NCI-H1417 (cell line): ENCODE results near the gene ARFGAP3.

Experiments used
- DNase-seq, 3 experiments: peaks; one replicate each; lab custom pipeline; 2025; lab: John Stamatoyannopoulos, UW

Gene ARFGAP3

DNA sequence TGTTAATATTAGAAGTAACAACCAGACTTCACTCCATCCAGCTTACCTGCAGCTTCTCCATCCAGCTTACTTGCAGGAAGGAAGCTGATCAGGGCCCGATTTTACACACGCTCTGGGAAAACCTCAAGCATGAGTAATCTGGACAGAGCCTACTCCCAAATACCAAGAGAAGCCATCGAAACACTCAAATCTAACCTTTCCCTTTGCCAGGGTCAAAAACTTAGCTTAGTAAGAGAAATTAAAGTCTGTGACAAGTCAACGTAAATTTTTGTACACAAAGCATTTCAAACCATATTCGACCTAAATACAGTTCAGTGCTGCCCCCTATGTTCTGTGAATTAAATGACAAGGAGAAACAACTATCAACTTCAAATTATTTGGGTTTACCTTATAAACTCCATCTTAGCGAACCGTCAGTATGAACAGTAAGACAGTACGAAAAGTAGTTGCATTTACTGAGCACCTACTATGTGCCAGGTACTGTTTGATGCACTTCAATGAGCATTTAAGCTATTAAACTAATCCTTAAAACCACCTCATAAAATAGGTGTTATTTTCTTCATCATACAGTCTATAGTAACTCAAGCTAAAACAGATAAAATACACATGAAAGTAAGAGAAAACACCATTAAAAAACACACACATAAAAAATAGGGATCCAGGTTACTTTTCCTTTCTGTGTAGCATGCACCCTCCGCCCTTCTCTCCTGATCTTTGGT, 36.9 kb downstream of the ARFGAP3 start:
- DNase-seq = peak in 2 of 3 experiments; percentile 24 to 55

DNA sequence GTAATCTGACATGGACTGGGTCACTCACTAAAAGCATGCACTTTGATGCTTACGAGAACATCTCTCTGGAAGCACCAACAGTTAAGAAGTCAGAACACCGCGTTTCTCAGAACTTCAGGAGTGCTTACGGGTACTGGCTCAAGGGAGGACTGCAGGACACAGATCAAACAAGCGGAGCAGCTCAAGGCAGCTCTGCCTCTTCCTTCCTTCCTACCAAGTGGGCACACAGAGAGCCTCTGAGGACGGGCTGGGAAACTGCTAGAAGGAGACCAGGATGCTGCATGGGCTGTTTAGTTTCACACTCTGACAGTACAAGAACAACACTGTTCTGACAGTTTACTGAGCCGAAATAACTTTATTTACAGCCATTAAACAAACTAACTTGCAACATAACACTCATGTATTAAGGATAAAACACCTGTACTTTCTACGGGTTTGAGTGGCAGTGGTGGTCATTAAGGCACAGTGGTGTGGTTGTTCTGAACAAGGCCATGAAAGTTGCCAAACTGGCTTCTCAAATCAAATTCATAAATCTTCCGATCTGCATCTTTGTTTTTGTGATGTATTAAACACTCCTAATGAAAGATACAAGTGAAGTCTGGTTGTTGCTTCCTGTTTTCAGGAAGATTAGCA, 37.5 kb downstream of the ARFGAP3 start:
- DNase-seq = peak in 1 of 3 experiments; percentile 41

DNA sequence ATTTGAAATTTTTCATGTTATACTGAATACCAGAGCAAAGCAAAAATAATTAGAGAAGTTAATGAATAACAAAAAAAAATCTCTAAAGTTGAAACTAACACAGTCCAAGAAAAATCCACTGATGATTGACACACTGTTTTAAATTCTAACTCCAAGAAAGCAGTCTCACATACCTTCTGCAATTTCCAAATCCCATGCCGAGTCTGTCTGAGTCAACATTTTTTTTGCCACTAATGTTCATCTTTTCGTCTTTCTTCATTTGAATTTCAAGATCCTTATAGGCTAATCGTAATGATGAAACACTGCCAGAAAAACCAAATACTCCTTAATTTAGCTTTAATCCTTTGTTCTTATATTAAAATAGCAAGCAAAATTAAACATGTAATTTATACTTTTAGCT, 39.5 kb downstream of the ARFGAP3 start:
- DNase-seq = no peak

DNA sequence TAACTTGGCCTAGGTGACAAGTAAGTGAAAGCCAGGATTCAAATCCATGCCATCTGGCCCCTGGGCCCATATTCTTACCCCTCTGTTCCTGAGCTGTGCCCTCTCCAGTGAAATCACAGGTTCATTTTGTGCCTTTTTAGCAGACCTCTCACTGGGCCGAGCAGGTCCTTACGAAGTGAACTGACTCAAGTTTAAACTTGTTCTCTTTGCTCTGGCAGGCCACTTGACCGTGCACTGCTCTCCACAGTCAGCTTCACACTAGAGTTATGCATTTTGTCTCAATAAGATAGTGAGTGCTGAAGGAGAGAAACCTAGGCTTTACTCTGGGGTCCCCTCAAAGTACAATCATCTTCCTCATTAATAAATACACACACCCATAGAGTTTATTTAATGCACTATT, 40.7 kb downstream of the ARFGAP3 start:
- DNase-seq = peak in 1 of 3 experiments; percentile 1

DNA sequence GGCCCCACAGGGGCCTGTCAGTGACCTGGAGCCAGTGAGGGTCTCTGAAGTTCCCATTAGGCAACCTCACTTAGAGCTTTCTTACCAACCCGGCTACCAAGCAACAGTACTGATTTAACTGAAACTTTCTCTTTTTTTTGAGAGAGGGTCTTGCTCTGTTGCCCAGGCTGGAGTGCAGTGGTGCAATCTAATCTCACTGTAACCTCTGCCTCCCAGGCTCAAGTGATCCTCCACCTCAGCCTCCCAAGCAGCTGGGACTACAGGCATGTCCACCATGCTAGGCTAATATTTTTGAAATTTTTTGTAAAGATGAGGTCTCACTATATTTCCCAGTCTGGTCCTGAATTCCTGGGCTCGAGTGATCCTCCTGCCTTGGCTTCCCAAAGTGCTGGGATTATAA, 42.5 kb downstream of the ARFGAP3 start:
- no peak for DNase-seq

DNA sequence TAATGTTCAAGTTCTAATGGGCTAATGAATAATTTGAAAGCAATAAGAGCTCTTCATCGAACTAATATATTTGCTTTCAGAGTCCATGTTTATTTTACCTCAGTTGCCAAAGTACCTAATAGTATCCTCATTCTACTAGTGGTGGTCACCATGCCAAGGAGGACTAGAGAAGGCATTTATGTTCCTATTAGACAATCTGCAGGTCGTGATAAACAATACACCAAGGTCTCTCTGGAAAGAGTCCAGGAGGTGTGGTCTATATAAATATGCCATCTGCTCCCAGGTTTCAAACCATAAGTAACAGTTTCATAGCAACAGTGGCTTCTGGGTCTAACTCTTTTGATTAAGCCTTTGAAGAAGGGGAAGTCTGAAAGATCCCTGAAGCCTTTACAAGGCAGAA, 42.9 kb downstream of the ARFGAP3 start:
- peak in 1 of 3 experiments; percentile 71 for DNase-seq

DNA sequence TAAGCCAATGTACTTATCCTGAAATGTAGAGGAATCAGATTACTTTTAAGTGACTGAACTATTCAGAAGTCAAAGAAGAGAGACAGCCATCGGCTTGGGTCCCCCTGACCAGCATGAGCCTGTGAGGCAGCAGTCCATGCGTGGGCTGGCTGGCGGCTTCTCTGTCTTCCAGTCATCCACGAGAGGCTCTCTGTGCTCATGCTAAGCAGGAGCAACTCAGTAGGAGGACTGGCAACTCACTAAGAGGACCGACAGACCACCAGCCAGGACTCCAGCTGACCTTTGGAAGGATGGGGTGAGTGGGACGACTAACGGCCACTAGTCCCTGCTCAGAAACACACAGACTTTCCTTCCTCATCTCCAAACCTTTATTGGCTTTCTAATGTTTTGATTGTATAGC, 43.6 kb downstream of the ARFGAP3 start:
- no peak for DNase-seq

DNA sequence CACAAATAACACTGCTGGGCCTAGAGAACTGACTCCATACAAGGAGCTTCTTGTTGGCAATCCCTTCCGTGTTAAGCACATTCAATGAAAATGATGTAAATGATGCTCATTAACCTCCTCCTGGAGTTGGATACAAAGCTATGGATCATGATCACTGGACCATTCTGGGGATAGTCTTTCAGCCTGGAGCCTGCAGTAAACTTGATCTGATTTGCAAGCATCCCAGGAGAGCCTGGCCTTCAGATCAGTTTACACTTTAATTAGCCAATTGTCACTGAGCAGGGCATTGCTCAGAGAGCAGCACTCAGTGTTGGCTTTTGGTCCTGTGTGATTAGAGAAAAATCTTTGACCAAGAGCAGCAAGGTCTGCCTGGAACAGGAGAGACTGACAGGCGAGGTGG, 45.6 kb downstream of the ARFGAP3 start:
- peak in 1 of 3 experiments; percentile 56 for DNase-seq

DNA sequence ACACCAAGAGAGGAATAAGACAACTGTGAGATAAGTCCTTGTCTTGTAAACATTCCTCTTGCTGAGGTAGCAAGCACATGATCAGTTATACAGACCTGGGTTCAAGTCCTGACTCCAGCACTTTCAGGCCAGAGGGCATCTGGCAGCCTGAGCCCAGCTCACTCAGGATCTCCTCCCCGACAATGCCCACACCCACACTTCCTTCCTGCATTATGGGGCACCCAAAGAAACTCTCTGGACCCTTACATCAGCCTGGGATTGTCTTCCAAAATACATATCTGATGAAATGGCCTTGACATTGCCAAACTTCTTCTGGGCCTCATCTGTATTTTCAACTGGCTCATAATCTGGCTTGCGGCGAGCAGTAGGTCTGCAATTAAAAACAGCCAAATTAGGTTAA, 48.6 kb downstream of the ARFGAP3 start:
- DNase-seq = no peak

DNA sequence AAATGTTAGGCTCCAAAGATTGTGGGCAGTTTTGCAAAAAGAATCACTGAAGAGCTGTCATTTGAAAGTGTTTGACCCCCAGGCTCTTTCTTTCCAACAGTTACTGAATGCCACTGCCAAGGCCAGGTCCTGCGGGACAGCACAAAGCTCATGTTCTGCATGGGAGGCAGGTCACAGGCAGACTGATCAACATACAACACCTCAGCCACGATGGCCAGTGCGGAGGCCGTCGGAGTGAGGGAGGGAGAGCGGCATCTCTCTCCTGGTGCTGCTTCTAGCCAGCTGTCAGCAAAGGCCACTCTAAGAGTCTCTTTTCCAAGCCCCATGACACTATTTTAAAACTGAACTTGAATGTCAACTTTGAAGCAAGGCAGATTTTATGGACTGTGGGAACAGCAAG, 49.9 kb downstream of the ARFGAP3 start:
- DNase-seq = no peak

DNA sequence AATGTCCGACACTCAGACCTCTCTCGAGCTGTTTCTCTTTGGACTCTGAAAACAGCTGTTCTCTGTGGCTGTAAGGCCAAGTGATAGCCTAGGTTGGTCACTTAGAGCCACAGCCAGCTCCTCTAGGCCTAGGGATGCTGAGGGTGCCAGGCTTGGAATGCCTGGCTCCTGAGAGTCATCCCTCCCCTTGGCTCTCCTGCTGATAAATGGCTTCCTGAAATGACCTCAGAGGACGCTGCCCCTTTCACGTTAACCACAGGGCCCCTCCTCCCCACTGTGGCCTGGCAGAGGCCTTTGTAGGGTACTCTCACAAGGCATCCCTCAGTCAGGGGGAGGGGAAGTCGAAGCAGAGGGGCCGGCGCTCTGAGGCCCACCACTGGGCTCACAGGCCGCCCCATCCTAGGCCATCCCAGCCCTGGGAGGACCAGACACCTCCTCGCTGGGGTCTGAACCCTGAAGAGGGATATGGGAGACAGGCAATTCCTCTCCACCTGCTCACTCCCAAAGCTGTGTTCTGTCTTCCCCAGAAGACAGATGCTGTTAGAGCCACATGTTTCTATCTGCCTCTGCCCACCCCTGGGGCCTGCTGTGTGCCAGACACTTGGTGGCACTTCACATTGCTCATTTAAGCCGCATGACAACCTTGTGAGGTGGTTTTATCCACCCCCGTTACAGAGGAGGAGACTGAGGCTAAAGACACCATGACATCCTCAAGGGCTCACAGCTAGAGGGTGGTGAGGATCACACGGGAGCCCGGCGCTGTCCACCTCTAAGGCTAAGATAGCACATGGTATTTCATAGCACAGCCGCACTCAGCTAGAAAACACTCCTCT, 50.9 kb downstream of the ARFGAP3 start:
- peak in 1 of 3 experiments; percentile 60 for DNase-seq

DNA sequence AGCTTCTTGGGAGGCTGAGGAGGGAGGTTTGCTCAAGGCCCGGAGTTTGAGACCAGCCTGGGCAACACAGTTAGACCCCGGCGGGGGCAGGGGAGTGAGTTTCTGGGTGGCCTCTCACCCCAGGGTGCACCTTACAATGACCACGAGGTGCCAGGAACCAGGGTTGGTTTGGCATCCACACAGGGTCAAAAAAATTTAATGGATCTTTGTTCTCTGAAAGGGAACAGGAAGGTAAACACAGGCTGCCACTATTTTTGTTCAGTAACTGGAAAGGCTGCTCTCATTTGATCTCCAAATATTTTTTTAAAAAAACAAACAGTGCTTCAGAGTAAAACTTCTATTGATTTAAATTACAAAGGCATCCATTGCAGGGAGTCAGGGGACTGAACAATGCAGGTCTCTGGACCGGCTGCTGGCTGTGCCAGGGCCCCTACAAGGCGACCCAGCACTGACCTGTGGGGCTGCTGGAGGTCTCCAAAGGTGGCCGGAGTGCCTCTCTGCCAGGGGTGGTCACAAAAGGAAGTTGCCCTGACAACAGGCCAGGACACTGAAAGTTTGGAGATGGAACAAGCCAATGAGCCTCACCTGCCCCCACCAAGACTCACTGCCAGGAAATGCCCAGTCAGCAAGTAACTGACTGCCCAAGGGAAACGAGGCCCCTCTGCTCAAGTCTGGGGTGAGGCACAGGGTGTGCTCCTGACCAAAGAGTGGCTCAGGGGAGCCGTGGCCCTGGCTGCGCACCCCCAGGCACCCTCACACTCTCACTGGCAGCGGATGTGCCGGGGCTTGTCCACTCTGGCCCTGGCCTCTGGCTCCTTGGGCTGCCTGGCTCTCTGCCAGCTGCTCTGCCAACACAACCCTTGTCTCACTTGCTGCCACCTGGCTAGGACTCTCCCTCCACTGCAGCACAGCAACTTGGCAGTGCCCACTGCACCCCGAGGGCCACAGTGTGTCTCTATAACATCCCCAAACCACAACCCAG, 51.8 kb downstream of the ARFGAP3 start:
- peak in 2 of 3 experiments; percentile 53 to 70 for DNase-seq

DNA sequence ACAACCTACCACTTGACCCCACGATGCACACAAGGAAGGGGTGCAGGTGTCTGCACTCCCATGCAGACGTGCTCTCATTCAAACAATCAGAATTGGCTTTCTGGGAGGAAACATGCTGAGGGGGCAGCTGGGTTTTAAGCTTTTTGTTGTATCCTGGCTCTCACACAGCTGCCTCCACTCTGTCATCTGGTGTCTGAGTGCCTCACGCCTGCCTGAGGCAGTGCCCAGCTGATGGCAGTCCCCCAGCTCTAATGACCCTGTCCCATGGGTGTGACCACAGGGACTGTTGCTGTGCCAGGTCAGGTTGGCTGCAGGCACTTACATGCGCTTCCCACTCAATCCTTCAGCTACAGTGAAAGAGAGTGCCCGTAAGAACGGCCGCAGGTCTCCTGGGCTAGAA, 53.7 kb downstream of the ARFGAP3 start:
- peak in 2 of 3 experiments; percentile 32 to 82 for DNase-seq

DNA sequence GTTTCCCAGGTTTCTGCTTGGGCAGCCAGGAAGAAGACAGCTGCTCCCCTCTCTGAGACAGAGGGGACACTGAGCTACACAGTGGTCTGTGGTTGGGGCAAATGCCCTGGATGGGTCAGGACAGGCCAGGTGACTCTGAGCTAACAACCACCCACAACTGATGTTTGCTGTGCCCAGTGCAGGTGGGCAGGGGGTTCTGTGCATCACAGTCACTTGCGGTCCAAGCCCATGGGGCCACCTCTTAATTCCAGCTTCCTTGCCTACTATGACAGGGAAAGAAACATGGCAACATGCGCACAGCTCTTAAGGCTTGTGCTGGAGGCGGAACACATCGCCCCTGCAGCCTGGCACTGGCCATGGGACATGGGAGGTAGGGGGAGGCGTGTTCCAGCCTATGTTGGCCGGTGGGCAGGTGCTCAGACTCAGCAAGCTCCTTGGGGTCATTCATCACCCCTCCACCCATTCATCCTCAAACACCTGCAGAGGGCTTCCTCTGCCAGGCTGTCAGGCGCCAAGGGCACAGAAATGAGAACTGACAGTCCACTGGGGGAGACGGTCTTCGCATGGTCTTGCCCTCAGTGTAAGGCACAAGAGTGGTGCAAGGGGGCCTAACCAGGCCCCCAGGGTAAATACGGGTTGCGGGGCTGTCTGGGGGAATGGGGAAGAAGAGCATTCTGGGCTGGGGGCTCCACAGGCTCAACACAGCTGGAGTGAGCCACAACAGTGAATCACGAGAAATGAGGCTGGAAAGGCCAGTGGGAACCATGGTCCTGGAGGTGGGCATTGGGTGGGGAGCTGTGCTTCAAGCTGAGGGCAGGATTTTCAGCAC, 55.6 kb downstream of the ARFGAP3 start:
- peak in 1 of 3 experiments; percentile 47 for DNase-seq

DNA sequence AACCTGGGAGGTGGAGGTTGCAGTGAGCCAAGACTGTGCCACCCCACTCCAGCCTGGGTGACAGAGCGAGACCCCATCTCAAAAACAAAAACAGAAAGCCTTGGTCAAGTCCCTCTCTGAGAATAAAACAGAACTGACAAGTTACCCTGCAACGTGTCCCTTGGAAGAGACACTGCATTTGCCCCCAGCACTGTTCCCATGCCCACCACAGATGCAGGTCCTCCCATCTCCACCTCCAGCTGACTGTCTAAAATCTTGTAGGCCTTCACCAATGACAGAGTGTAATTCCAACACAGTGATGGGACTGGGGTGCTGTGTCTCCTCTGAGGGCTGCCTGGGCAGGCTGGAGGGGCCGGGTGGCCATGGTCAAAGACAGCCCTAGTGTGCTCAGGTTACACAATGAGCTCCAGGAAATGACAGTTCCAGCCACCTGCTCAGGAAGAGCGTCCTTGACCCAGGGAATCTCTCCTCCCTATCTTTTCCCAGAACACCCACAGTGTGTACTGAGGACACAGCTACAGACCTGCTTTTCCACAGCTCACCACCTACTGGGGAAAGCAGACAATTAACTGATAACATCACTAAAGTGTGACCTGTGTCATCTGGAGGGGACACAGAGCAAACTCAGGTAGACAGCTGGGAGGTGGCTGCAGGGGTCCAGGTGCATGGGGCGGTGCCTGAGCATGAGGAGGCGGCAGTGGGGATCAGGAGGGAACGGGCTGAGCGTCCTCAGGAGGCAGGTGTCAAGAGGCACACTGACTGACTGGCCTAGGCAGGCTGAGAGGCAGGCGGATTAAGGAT, 56.4 kb downstream of the ARFGAP3 start:
- DNase-seq = peak; percentile 47 to 89 (median 64)

DNA sequence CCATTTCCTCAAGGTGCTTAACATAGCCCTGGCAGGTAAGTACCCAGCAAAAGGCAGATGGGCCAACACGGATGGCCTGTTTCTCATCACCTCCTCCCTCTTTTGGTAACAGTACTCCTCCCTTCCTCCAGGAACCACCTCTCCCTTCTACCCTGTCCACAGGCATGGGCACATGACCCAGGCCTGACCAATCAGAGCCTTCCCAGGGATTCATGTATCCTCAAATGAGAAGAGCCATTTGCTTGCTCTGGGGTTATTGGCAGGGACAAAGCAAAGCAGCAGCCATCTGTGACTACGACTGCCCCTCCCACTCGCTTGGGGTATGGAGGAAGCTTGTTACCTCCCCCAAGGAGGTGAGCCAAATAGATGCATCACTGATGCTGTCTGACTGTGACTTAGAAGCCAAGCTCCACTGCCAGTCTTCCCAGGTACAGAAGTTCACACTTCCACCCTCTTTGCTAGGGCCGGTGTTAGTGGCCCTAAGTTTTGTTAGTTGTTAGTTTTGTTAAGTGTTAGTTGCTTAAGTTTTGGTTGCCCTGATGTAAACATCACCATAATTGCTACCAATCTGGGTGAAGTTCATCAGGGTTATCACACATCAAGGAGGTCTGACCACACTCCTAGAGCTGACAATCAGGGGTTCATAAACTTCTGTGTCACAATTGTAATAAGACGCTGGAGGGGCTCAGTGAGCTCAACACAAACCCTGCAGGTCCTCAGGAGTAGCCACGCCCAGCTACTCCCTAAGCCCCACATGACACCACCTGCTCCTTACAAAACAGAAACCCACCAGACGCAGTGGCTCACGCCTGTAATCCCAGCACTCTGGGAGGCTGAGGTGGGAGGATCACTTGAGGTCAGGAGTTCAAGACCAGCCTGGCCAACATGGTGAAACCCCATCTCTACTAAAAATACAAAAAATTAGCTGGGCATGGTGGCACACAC, 57.3 kb downstream of the ARFGAP3 start:
- no peak for DNase-seq

DNA sequence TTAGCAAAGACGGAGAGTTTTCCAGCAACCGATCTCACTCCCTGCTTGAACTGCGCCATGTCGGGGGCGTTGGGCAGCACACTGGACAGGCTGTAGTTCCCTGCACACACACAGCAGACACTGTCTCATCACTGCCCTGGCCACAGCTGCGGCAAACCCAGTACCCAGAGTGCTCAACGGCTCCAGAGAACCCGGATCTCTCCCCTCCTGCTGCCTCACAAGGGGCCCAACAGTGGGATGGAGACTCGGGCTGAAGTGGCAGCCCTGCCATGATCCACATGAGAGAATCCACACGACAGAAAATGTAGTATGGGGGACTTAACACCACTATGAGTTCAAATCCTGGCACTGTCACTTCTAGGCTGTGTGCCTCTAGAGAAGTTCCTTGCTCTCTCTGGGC, 58.0 kb downstream of the ARFGAP3 start:
- no peak for DNase-seq

DNA sequence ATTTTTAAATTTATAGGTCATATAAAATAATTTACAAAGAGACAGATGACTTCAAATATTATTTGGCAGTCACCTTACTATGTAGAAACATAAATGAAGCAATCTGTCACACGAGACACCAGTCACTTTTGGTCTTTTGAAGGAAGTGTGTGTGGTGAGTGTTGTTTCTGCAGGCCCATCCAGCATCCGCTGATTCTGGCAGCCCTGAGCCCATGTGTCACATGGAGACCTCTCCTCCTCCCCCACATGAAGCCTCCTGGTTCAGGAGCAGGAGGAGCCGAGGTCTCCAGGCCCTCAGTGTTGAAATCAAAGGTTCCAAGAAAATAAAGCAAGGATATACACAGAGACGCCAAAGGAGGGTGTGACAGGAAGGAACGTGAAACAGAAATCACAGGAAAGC, 60.1 kb downstream of the ARFGAP3 start:
- DNase-seq = no peak

DNA sequence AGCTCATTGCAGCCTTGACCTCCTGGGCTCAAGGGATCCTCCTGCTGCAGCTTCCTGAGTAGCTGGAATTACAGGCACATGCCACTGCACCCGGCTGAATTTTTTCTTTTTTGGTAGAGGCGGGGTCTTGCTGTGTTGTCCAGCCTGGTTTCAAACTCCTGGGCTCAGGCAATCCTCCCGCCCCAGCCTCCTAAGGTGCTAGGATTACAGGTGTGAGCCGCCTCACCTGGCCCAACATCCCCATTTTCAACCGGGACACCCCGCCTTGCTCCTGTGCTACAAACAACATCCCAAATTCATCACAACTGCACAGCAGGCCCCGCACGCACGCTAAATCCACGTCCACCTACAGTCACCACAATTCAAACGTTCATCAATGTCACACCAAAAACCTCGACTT, 61.0 kb downstream of the ARFGAP3 start:
- DNase-seq = no peak
